ENCODE measurements around the gene CFAP77.

The CFAP77 gene

GRCh38 chr9:132457504-132458236 lies 47.7 kb downstream of the CFAP77 start:
- TF ChIP-seq CTCF (IDR thresholded peaks at IDR 0.05; ENCODE audit: low read length, missing control alignments) = no peak
- no peak for DNase-seq (ENCODE audit: low read depth)
- no peak overlapping the region for H3K4me3 ChIP-seq (replicated peaks; ENCODE audit: low read depth, low read length)

GRCh38 chr9:132458432-132458831 lies 48.4 kb downstream of the CFAP77 start:
- DNase-seq (ENCODE audit: low read depth) = no peak
- no peak overlapping the region for H3K4me3 ChIP-seq (replicated peaks; ENCODE audit: low read depth, low read length)
- TF ChIP-seq CTCF (IDR thresholded peaks at IDR 0.05; ENCODE audit: low read length, missing control alignments) = no peak

- DNase-seq (ENCODE audit: low read depth) = no peak
- H3K4me3 ChIP-seq (replicated peaks; ENCODE audit: low read depth, low read length) = no peak overlapping the region
- no peak for TF ChIP-seq CTCF (IDR thresholded peaks at IDR 0.05; ENCODE audit: low read length, missing control alignments)
Measured at GRCh38 chr9:132459661-132460060, 49.6 kb downstream of the CFAP77 start.

- no peak overlapping the region for H3K4me3 ChIP-seq (replicated peaks; ENCODE audit: low read depth, low read length)
- no peak for DNase-seq (ENCODE audit: low read depth)
- no peak for TF ChIP-seq CTCF (IDR thresholded peaks at IDR 0.05; ENCODE audit: low read length, missing control alignments)
Measured at GRCh38 chr9:132460240-132460639, 50.2 kb downstream of the CFAP77 start.

GRCh38 chr9:132461281-132461896 lies 51.4 kb downstream of the CFAP77 start:
- H3K4me3 ChIP-seq (replicated peaks; ENCODE audit: low read depth, low read length) = no peak overlapping the region
- TF ChIP-seq CTCF (IDR thresholded peaks at IDR 0.05; ENCODE audit: low read length, missing control alignments) = no peak
- DNase-seq (ENCODE audit: low read depth) = no peak

GRCh38 chr9:132461971-132462370 lies 52.0 kb downstream of the CFAP77 start:
- TF ChIP-seq CTCF (IDR thresholded peaks at IDR 0.05; ENCODE audit: low read length, missing control alignments) = no peak
- H3K4me3 ChIP-seq (replicated peaks; ENCODE audit: low read depth, low read length) = no peak overlapping the region
- no peak for DNase-seq (ENCODE audit: low read depth)

- TF ChIP-seq CTCF (IDR thresholded peaks at IDR 0.05; ENCODE audit: low read length, missing control alignments) = no peak
- H3K4me3 ChIP-seq (replicated peaks; ENCODE audit: low read depth, low read length) = no peak overlapping the region
- no peak for DNase-seq (ENCODE audit: low read depth)
Measured at GRCh38 chr9:132464547-132464946, 54.5 kb downstream of the CFAP77 start.
